SK-N-SH (cell line): ENCODE results near the gene APOBEC2.

ENCODE experiments used
- CHD2 ChIP-seq: fragments of 150-350 bp; IDR thresholded peaks from 2 replicates; pipeline ENCODE4 v1.6.1; 2018; ENCODE audit warnings: low read length; ENCODE audit not compliant: partially characterized antibody
- CTCF ChIP-seq: fragments of 200-600 bp; sonication (generic); IDR thresholded peaks from 2 replicates; pipeline ENCODE4 v1.6.1; 2017; ENCODE audit warnings: antibody characterized with exemption, mild to moderate bottlenecking, moderate library complexity
- EZH2phosphoT487 ChIP-seq: fragments of 200-600 bp; sonication (generic); IDR thresholded peaks from 2 replicates; pipeline ENCODE4 v1.6.1; 2017; ENCODE audit warnings: low read depth, mixed run types, mild to moderate bottlenecking, antibody characterized with exemption, moderate library complexity, borderline replicate concordance
- FOXJ3 ChIP-seq: sonication (generic); formaldehyde crosslinking; IDR thresholded peaks from 2 replicates; pipeline ENCODE4 v1.5.1; 2020; ENCODE audit warnings: mild to moderate bottlenecking, missing genetic modification reagents
- GABPA ChIP-seq: IDR thresholded peaks from 2 replicates; pipeline ENCODE4 v1.4.0; 2012; ENCODE audit warnings: low read depth, mild to moderate bottlenecking
- JUND ChIP-seq: IDR thresholded peaks from 2 replicates; pipeline ENCODE4 v1.4.0; 2012
- MAX ChIP-seq: IDR thresholded peaks from 2 replicates; pipeline ENCODE4 v1.4.0; 2012; ENCODE audit warnings: low read depth
- MXI1 ChIP-seq: IDR thresholded peaks from 2 replicates; pipeline ENCODE4 v1.6.1; 2012; ENCODE audit warnings: mild to moderate bottlenecking, low read depth, low read length, improper control_type of control experiment
- RFX5 ChIP-seq: IDR thresholded peaks from 2 replicates; pipeline ENCODE4 v1.6.1; 2012; ENCODE audit warnings: mild to moderate bottlenecking, improper control_type of control experiment, low read length
- SIN3A ChIP-seq: IDR thresholded peaks from 2 replicates; pipeline ENCODE4 v1.6.1; 2012; ENCODE audit warnings: low read depth, mild to moderate bottlenecking, low read length, moderate library complexity, borderline replicate concordance
- SMC3 ChIP-seq: IDR thresholded peaks from 2 replicates; pipeline ENCODE4 v1.6.1; 2012; ENCODE audit warnings: low read depth, low read length, improper control_type of control experiment
- TAF1 ChIP-seq: IDR thresholded peaks from 2 replicates; pipeline ENCODE4 v1.6.1; 2012; ENCODE audit warnings: low read depth, mild to moderate bottlenecking, low read length, moderate library complexity, borderline replicate concordance
- YY1 ChIP-seq: IDR thresholded peaks from 2 replicates; pipeline ENCODE4 v1.4.0; 2012; ENCODE audit warnings: low read depth, mild to moderate bottlenecking
- TF ChIP-seq, protein P1 (sequence below): IDR thresholded peaks from 2 replicates; pipeline ENCODE4 v1.4.0; 2012; ENCODE audit warnings: low read depth, borderline replicate concordance

DNA sequence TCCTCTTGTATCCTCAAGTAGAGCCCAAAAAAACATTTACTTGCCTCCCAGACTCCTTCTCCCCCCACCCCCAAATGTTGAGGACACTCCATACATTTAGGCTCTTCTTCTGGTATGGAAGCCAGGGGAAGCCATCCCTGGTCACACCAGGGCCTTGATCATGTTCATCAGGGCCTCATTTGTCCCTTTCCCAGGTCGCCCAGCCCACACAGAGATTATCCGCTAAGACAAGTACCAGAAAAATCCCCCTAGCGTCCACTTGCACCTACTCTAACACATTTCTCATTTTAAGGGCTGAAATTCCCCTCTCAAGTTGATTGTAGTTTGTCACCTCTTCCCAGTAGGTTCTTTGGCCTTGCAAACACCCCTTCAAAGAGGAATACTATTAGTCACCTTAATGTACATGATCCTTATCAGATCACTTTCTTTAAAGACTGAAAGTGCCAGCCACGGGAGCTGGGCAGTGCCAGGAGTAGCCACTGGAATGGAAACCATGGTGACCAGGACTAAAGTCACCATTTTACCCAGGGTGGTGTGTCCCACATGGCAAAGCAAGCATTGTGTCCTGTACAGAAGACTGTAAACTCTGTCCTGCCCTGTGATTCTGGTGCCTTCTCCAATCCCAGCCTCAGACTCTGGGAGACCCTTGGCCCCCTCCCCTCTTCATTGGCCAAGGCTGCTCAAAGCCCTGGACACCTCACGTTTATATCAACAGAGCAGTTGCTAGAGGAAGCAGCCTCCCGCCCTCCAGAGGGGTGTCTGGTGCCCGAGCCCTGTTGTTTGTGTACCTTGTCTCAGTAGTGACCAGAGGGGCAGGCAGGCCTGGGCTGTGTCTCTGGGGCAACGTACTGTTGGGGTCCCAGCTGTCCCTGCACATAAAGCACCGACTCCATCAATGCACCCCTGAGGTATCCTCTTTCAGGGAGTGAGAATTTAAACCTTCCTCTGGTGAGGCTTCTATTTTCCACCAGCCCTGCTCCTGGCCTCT, 5.0 kb upstream of the APOBEC2 start:
- TF ChIP-seq CTCF: no peak
- no peak for TF ChIP-seq TAF1
- no peak for TF ChIP-seq MAX
- TF ChIP-seq GABPA: no peak
- TF ChIP-seq SMC3: no peak
- no peak for TF ChIP-seq RFX5
- TF ChIP-seq YY1: no peak
- no peak for TF ChIP-seq SIN3A
- TF ChIP-seq, protein P1, sequence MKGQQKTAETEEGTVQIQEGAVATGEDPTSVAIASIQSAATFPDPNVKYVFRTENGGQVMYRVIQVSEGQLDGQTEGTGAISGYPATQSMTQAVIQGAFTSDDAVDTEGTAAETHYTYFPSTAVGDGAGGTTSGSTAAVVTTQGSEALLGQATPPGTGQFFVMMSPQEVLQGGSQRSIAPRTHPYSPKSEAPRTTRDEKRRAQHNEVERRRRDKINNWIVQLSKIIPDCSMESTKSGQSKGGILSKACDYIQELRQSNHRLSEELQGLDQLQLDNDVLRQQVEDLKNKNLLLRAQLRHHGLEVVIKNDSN: no peak
- no peak for TF ChIP-seq MXI1
- no peak for TF ChIP-seq CHD2
- no peak for TF ChIP-seq EZH2phosphoT487
- no peak for TF ChIP-seq FOXJ3 (CRISPR knock-in tag)
- TF ChIP-seq JUND: no peak
